Left colon (tissue), 2 donors: Measurements from ENCODE around the gene PTGER2. TPM values are rescaled to one million over a fixed set of nuclear protein-coding genes. Genes with fewer than 3 reads are reported as not detected.

Experiments used
- ATAC-seq: fragments of 200-7000 bp; cut with Tn5 transposase; one replicate; pipeline ENCODE4 v1.9.1; 2020; ENCODE audit warnings: mild to moderate bottlenecking, moderate library complexity
- DNase-seq, 2 donors: peaks; one replicate each; pipeline ENCODE4 v3.0.0-alpha.2; 2020
- intact Hi-C, 2 donors: fragments of 100-400 bp; cut with DNase I in 1 of 2; cut with micrococcal nuclease in 1 of 2; formaldehyde crosslinking; loops; one replicate each; pipeline versions ENCODE4 v1.11.2 to v1.14.0; 2022; cut with DNase I, micrococcal nuclease
- total RNA-seq, 2 donors: library from RNA; stranded (reverse); fragmentation: NEBNext Ultra II Directional; extraction: Animal tissue kit (Norgen Biotek cat#: 25700); gene quantifications; one replicate each; pipeline ENCODE4 v1.2.1, GENCODE V29; 2021
- donor health status: DM: no; HTN: no; CAD: no.
- donor health status: DM: yes; HTN: yes; CAD: no.

The PTGER2 gene
- total RNA-seq, 2 donors from 2014 or later = 4.3 to 5.2 TPM

DNA sequence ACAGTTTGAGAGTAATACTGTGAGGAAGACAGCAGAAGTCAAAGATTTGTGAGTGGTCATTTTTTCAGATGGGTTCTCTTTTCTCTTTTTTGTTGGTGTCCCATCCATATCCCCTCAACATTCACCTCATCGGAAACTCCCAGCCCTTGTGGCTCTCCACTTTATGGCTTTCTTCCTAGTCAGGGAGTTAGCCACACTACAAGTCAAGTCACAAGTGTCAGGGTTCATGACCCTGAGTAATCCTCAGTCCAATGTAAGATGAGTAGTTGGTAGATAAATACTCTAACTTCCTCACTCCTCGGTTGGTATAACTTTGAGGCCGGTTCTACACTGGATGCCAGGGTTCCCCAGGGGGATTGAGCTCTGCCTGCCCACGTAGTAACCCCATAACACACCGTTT lies 41.4 kb downstream of the PTGER2 start:
- ATAC-seq (peak; percentile 26), DNase-seq (no peak)
- intact Hi-C loops = no loop called here

DNA sequence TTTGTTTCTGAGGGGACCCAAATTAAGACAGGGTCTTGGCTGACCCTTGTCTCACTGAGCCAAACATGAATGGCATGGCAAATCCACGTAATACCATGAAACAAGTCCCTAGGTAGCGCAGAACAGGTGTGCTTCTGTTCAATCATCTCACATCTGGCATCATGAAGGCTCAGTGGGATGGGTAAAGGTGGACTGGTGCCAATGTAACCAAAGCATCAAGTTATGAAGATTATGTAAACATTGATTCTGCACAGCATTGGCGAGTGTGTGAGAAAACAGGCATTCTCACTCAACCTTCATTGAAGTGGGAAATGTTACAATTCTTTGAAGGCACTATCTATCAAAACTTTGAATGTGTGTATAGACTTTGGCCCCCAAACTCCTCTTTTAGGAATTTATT lies 41.9 kb downstream of the PTGER2 start:
- peak; percentile 54 to 62 for DNase-seq
- intact Hi-C loops = no loop called here
- ATAC-seq = peak; percentile 70

DNA sequence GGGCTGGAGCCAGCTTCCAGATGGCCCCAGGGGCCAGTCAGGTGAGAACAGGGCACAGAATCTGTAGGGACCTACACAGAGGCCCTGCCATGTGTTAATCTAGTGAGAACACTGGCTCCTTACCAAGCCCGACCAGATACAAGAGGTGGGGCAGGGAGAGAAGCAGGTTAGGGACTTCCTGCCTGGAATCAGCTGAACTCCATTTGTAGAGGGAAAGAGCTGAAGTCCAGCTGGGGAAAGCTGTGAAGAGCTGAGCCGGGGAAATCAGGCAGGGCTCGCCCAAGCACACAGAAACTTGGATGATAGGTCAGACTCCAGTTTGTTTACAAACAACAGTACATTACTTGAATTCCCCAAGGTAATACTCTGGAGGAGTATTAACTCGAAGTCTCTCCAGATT lies 46.7 kb downstream of the PTGER2 start:
- ATAC-seq = peak; percentile 89
- intact Hi-C loops = loop anchor here in 1 of 2 donors (10.0 kb wide), 1 partner anchor 56 kb away; no protein-coding TSS in a partner anchor
- DNase-seq = peak; percentile 34 to 58

DNA sequence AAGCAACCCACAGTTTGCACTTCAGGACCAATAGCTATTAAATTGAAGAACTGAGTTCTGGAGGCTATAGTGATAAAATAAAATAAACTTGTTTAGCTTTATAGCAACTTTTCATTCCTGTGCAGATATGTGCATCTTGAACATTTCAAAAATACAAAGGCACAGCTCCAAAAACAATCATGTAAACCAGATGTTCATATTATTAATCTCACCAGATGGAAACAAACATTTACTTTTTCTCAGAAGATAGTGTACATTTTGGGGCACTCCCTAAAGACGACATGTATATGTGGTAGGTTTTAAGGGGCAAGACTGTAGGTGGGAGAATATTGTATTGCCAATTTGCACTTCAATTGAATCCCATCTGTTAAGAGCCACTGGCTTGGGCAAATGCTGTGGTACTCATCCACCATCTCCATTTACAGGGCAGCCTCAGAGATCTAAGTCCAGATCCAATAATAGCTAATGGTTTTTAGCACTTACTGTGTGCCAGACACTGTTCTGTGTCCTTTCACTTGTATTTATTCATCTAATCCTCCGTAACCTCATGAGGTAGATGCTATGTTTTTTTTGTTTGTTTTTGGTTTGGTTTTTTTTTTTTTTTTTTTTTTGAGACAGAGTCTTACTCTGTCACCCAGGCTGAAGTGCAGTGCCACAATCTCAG lies 49.1 kb downstream of the PTGER2 start:
- intact Hi-C loops = loop anchor here in 1 of 2 donors (10.0 kb wide), 1 partner anchor 58 kb away; no protein-coding TSS in a partner anchor
- DNase-seq (no peak), ATAC-seq (no peak)

DNA sequence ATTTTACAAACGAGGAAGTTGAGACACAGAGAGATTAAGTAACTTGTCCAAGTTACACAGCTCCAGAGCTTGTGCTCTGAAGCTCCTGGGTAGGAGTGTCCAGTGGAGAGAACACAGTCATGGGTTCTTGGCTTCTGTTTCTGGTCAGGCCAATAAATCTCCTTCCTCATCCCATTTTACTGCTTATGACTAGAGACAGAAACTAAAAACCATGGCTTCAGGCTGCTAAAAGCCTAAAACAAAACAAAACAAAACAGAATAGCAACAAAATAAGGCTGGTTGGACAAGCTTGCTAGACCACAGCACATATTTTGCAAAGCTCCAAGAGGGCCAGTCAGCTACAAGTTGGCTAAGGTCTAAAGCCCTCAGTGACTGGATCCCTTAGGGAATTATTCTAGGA lies 49.8 kb downstream of the PTGER2 start:
- ATAC-seq (no peak), DNase-seq (no peak)
- intact Hi-C loops = loop anchor here in 1 of 2 donors (10.0 kb wide), 1 partner anchor 59 kb away; no protein-coding TSS in a partner anchor

DNA sequence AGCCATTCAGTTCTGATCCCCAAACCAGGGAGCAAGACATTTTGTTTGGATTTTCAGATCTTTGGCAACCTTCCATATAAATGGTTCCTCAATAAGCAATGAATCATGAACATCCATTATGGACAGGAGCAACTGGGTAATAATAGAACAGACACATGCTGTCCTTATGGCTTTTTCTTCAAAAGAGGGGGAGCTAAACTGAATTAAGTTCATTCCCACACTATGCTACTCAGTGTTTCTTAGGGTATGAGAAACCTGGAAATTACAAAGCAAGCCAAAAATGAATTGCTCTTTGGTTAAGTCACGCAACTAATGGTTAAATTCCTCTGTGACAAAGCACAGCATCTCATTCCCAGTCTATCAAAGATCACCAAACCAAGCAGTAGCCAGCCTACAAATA lies 51.0 kb downstream of the PTGER2 start:
- intact Hi-C loops = loop anchor here in 1 of 2 donors (10.0 kb wide), 1 partner anchor 60 kb away; no protein-coding TSS in a partner anchor
- no peak for DNase-seq
- ATAC-seq = no peak

DNA sequence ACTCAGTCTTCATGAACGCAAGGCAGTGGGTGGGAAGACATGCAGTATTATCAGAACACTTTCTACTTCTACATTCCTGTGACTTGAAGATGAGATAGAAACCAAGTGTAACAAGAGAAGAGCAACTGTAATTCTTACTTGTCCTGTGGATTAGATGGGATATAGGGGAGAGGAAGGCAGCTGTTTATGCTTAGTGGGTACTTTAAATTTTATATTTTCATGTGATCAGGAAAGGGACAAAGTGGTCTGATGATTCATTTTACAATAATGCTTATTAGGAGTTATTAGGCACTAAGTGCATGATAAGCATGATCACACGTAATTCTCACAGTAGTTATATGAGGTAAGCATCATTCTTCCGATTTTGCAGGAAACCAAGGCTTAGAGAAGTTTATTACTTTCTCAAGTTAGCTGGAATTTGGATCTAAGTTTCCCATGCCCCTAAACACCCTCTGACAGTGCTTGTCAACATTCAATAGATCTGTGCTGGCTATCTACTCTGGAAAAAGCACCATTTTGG lies 52.7 kb downstream of the PTGER2 start:
- ATAC-seq (no peak), DNase-seq (no peak)
- intact Hi-C loops = loop anchor here in 1 of 2 donors (10.0 kb wide), 1 partner anchor 62 kb away; no protein-coding TSS in a partner anchor

DNA sequence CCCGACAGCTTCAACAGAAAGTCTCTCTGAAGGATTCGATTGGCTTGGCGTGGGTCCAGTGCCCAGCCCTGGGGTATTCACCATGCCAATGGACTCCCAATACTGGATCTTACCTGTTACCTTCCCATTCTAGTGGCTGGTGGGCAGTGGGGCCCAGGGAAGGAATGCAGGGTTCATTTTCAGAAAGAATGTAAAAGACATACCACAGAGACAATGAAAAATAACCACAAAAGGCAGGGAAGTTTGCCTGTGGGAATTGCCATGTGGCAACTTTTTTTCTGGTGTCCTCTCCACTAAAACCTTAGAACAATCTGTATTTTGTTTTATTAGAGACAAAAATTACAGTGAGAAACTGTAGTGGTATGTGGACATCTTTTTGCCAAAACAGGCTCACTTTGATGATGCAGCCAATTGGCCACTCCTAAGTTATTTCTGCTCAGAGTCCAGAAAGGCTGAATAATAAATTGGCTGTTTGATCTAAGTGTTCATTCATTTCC lies 55.2 kb downstream of the PTGER2 start:
- ATAC-seq (no peak), DNase-seq (no peak)
- intact Hi-C loops = loop anchor here in 1 of 2 donors (10.0 kb wide), 1 partner anchor 65 kb away; no protein-coding TSS in a partner anchor

DNA sequence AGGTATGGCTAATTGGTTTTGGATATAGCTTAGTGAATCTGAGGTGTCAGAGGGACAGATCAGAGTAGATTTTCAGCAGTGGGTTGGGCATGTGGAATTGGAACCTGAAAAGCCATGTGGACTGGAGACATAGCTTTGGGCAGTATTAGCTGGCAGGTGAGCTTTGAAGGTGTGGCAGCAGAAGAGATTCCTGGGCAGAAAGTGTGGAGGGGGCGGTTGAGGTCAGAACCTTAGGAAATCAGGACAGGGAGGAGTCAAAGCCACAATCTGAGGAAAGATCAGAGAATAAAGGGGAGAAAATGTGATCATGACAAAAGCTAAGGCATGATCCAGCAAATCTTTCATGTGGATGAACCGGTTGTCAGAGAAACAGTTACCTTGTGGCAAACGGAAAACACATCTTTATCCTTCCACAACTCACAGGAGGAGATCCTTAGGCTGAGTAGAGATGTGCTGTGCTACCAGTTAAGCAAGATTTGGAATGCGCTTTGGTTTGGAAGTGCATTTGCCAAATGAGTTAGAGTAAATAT lies 56.4 kb downstream of the PTGER2 start:
- intact Hi-C loops = no loop called here
- no peak for DNase-seq
- ATAC-seq = no peak

DNA sequence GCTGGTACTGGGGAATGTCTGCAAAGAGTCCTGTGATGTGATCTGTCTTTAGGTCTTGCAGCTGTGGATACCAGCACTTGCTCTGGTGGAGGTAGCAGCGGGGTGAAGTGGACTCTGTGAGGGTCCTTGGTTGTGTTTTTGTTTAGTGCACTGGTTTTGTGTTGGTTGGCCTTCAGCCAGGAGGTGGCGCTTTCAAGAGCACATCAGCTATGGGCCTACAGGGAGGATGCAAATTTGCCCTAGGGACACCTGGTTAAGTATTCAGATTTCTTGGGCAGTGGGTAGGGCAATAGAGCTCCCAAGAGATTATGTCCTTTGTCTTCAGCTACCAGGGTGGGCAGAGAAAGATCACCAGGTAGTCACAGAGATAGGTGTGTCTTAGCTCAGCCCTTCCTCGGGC lies 63.8 kb downstream of the PTGER2 start:
- ATAC-seq = no peak
- no peak for DNase-seq
- intact Hi-C loops = no loop called here

Other genes starting within 250 kb of the PTGER2 start
- 10 to 100 TPM; 15.5 to 24.9 TPM for gene NID2, start 245.3 kb upstream of the PTGER2 start, total RNA-seq
- gene PTGDR, start 46.6 kb upstream of the PTGER2 start, total RNA-seq = 10 to 100 TPM; 18.4 to 19.6 TPM
- gene TXNDC16, start 238.2 kb downstream of the PTGER2 start, total RNA-seq = 1 to 10 TPM; 8.0 to 8.3 TPM
- gene GPR137C, start 238.5 kb downstream of the PTGER2 start, total RNA-seq = under 1 TPM; 0.15 to 0.39 TPM